HG02970 (cell line): Measurements from ENCODE around the gene AP2A2.

ENCODE experiments used
- ATAC-seq: cut with Tn5 transposase; IDR thresholded peaks from one replicate; pipeline ENCODE4 v1.9.1; 2021; ENCODE audit warnings: mild to moderate bottlenecking, moderate library complexity, moderate number of reproducible peaks; ENCODE audit not compliant: unreplicated experiment, low FRiP score

AP2A2 gene

DNA sequence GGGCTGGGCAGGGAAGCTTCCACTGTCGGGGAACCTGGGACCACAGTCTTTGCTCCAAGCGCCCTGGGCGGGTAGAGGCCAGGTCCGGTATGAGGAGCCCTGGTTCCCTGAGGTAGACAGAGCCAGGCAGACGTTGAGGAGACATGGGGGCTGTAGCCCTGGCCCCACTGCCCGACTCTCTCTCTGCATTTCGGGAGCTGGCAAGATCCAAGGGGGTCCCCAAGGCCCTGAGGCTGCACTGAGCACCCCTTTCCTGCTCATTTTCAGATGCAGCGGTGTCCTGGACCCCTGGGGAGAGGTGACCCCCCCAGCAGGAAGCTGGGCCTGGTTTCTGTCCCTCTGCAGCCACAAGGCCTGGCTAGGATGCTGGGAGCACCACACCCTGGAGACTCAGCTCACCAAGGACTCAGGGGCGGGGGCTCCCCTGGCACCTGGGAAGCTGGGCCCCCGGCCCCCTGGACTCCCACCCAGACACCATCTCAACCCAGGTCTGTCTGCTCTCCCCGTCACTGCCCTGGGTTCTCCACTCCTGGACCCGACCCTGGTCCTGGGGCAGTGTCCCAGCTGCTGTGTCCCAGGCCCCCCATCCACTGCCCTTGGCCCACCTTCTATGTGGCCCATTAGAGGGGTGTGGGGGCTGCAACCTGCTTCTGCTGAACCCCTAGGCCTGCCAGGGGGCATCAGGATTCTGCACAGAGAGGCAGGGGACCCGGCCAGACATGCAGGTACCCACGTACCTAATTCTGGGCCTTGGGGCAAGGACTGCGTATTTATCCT is 125.9 kb downstream of the AP2A2 start:
- no peak for ATAC-seq

GRCh38 chr11:1052133-1053011 is 126.7 kb downstream of the AP2A2 start:
- no peak for ATAC-seq

- ATAC-seq = no peak
Observed at GRCh38 chr11:1053121-1053901, 127.6 kb downstream of the AP2A2 start.

DNA sequence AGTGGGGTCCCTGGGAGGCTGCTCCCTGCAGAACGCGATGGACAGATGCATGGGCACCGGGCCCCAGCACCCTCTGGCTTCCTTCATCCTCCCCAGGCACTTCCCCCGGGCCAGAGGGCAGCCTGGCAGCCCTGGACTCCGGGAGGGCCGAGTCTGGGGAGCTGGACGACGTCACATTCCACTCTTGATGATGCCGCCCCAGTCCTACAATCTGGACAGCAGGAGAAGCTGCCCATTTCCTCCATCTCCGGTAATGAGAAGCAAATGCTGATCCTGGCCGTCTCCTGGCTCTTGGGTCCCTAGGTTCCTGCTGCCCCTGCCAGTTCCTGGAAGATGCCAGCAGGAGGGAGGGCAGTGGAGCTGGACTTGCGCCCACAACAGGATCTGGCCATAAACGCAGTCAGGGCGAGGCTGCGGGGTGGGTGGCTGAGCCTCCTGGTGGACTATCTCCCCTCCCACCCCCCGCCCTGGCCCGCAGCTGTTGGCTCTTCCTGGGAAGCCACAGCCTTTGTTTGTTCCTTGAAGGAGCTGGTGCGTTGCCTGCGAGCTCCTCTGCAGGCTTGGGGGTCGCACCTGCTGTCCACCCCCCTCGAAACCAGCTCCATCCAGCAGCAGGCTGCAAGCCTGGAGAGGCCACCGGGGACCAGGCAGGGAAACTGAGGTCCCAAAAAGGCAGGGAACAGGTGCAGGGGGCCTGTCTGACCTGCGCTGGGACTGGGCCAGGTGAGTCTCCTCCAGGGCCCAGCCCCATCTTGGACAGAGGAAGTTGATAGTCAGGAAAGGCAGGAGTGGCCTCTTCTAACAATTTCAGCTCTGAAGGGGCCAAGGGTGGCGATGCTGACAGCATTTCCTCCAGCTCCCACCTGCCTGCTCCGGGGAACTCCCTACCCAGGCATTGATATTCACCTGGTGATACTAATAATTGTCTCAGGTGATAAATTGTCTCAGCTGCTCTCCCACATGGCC is 128.8 kb downstream of the AP2A2 start:
- no peak for ATAC-seq

DNA sequence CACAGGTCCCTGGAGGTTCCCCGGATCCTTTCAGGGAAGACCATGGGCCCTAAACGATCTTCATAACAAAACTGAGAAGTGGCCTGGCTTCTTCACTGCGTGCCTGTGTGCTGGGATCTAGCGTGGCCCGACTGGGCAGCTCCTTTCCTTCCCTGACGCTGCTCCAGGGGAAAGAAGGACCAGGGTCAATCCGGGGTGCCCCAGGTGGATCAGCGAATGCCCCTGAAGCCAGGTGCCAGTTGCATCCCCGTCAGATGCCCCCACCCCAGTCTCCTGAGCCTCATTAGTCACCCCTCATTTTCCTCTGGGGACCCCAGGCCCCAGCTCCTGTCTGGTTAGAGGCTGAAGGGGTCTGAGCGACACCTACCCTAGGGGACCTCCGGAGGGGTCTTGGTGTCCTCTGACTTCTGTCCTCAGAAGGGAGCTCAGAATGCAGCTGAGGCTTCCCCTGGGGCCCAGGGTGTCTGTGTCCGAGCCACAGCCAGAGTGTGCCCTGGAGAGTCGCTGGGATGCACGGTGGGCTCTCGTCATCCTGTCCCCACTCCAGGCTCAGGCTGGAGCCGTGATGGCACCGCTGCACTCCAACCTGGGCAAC is 129.5 kb downstream of the AP2A2 start:
- no peak for ATAC-seq

- ATAC-seq = no peak
Observed at GRCh38 chr11:1055990-1056771, 130.5 kb downstream of the AP2A2 start.

DNA sequence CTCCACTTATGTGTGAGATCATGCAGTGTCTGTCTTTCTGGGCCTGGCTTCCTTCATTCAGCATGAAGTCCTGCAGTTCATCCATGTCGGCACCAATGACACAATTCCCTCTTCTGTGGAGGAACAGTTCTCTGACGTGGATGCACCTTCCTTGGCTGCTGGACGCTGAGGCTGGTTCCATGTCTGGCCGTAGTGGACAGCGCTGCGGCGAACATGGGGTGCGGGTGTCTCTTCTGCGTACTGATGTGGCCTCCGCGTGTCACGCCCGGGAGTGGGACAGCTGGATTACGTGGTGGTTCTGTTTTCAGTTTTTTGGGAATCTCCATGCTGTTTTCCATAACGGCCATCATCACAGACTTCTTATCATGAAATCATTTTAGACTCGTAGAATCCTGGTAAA is 132.1 kb downstream of the AP2A2 start:
- ATAC-seq = no peak

DNA sequence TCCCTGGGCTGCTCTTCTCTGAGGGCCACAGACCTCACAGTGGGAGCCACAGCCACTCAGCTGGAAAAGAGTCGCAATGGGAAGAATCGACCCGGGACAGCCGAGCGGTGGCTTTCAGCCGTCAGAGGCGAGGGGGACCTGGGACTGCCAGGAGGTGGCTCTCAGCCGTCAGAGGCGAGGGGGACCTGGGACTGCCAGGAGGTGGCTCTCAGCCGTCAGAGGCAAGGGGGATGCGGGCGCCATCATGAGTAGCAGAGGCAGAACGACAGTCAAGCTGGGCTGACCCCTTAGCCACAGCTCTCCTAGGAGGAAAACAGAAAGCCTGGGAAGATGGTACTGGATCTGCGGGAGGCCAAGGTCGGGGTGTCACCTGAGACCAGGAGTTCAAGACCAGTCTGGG is 134.1 kb downstream of the AP2A2 start:
- no peak for ATAC-seq

DNA sequence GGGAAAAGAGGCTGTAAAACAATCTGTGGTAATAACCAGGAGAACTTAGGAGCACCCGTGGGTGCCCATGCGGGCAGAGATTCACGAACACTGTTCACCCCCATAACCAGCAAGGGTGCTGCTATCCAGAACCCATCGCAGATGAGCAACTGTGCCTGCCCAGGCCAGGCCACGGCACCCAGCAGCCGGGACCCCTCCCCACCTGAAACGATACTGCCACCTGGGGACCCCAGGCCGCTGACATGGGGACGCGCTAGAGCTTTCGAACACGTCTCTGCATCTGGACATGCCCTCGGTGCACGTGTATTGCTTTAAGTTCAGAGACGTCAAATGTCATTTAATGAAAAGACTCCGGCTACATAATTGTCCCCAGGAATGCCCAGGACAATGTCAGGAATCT is 134.7 kb downstream of the AP2A2 start:
- ATAC-seq = no peak

GRCh38 chr11:1060852-1061616 is 135.4 kb downstream of the AP2A2 start:
- ATAC-seq = no peak
